Breast epithelium (tissue), 4 donors: ENCODE data around the gene CABP2. TPM values are rescaled to one million over a fixed set of nuclear protein-coding genes. Genes with fewer than 3 reads are reported as not detected.
"Not testable (repeated sequence)": the region's sequence is repeated elsewhere in the genome, so short reads cannot be mapped to it uniquely, and the experiment has no call there.

ENCODE experiments used
- DNase-seq, 2 donors: peaks; one replicate each; pipeline ENCODE4 v3.0.0-alpha.2; 2019; ENCODE audit warnings: low spot score in 2 of 2
- H3K27ac ChIP-seq, 2 donors: fragments of 200-600 bp; sonication (generic) in 1 of 2; one replicate each; pipeline ENCODE4 v1.5.1; 2016 to 2019; ENCODE audit warnings: mild to moderate bottlenecking in 1 of 2
- H3K27me3 ChIP-seq, 2 donors: fragments of 200-600 bp; sonication (generic) in 1 of 2; one replicate each; pipeline versions ENCODE4 v1.5.1 to v1.6.0; 2017 to 2019; ENCODE audit warnings: control low read depth in 1 of 2, mild to moderate bottlenecking in 1 of 2
- H3K36me3 ChIP-seq: fragments of 200-600 bp; one replicate; pipeline ENCODE4 v1.5.1; 2019
- H3K4me1 ChIP-seq, 2 donors: fragments of 200-600 bp; sonication (generic); one replicate each; pipeline ENCODE4 v1.5.1; 2016 to 2019; ENCODE audit warnings: control low read depth in 1 of 2
- H3K4me3 ChIP-seq, 3 donors: fragments of 200-600 bp; sonication (generic); 1 replicate in 2 of 3; 2 replicates in 1 of 3; pipeline ENCODE4 v1.5.1; 2016 to 2019; ENCODE audit warnings: mild to moderate bottlenecking in 3 of 3, moderate library complexity in 2 of 3
- H3K9me3 ChIP-seq, 2 donors: fragments of 200-600 bp; sonication (generic) in 1 of 2; one replicate each; pipeline ENCODE4 v1.5.1; 2016 to 2019; ENCODE audit warnings: control low read depth in 1 of 2
- CTCF ChIP-seq, 3 donors: fragments of 450-650 bp; IDR thresholded peaks; one replicate each; pipeline ENCODE4 v1.5.1; 2016 to 2017; ENCODE audit warnings: antibody characterized with exemption in 3 of 3, mild to moderate bottlenecking in 3 of 3, moderate library complexity in 3 of 3
- POLR2A ChIP-seq: fragments of 450-650 bp; IDR thresholded peaks from one replicate; pipeline ENCODE4 v1.6.1; 2016; ENCODE audit warnings: antibody characterized with exemption, mild to moderate bottlenecking, moderate library complexity
- POLR2AphosphoS5 ChIP-seq, 3 donors: sonication (generic); formaldehyde crosslinking; IDR thresholded peaks; one replicate each; pipeline ENCODE4 v1.6.1; 2017; ENCODE audit warnings: antibody characterized with exemption in 3 of 3
- intact Hi-C: fragments of 100-400 bp; cut with DNase I; formaldehyde crosslinking; loops from one replicate; pipeline ENCODE4 v1.15.1; 2023; ENCODE audit warnings: low total_unique reads
- total RNA-seq, 3 donors: library from RNA; depleted of rRNA; stranded (reverse); fragments of >200 nt; gene quantifications; one replicate each; pipeline ENCODE4 v1.1.0, GENCODE V29; 2016

The CABP2 gene
- total RNA-seq, 3 donors from 2014 or later: not detected

- no peak for DNase-seq
- no peaks in the 10 kb centered on the region for H3K4me1 ChIP-seq
- no peak overlapping the region for H3K27ac ChIP-seq
- H3K27me3 ChIP-seq: no peaks in the 10 kb centered on the region
- TF ChIP-seq POLR2A (no peak), POLR2AphosphoS5 (IDR thresholded peaks at IDR 0.05) (no peak), CTCF (IDR thresholded peaks at IDR 0.05) (no peak)
- intact Hi-C loops: no loop called here
- no peaks in the 10 kb centered on the region for H3K9me3 ChIP-seq
- H3K36me3 ChIP-seq: no peaks in the 10 kb centered on the region
- no peak overlapping the region for H3K4me3 ChIP-seq
Measured at GRCh38 chr11:67562963-67563704, 39.9 kb upstream of the CABP2 start.

GRCh38 chr11:67561971-67562619 is 38.8 kb upstream of the CABP2 start:
- DNase-seq: no peak
- Histone ChIP-seq H3K36me3 (no peaks in the 10 kb centered on the region), H3K27me3 (no peaks in the 10 kb centered on the region), H3K9me3 (no peaks in the 10 kb centered on the region), H3K4me1 (no peaks in the 10 kb centered on the region), H3K27ac (no peak overlapping the region), H3K4me3 (no peak overlapping the region)
- TF ChIP-seq POLR2AphosphoS5 (IDR thresholded peaks at IDR 0.05): no peak
- intact Hi-C loops: no loop called here

- Histone ChIP-seq H3K27ac (no peak overlapping the region), H3K4me1 (no peaks in the 10 kb centered on the region), H3K4me3 (no peak overlapping the region), H3K36me3 (no peaks in the 10 kb centered on the region), H3K9me3 (no peaks in the 10 kb centered on the region), H3K27me3 (no peaks in the 10 kb centered on the region)
- TF ChIP-seq POLR2AphosphoS5 (IDR thresholded peaks at IDR 0.05) (no peak), CTCF (IDR thresholded peaks at IDR 0.05) (no peak), POLR2A (no peak)
- intact Hi-C loops: no loop called here
- DNase-seq: no peak
Measured at GRCh38 chr11:67558084-67558772, 35.0 kb upstream of the CABP2 start.

- intact Hi-C loops: no loop called here
- Histone ChIP-seq H3K4me3 (no peak overlapping the region), H3K36me3 (no peaks in the 10 kb centered on the region), H3K9me3 (peaks cover 0 to 5% of the 10 kb centered on the region in 2 donors), H3K4me1 (no peaks in the 10 kb centered on the region), H3K27ac (no peak overlapping the region), H3K27me3 (no peaks in the 10 kb centered on the region)
- TF ChIP-seq POLR2AphosphoS5 (IDR thresholded peaks at IDR 0.05): no peak
- no peak for TF ChIP-seq CTCF (IDR thresholded peaks at IDR 0.05)
- no peak for TF ChIP-seq POLR2A
- DNase-seq: no peak
Measured at GRCh38 chr11:67556244-67556643, 33.0 kb upstream of the CABP2 start.

- H3K4me1 ChIP-seq, H3K9me3 ChIP-seq, H3K27me3 ChIP-seq, H3K27ac ChIP-seq, intact Hi-C loops, H3K4me3 ChIP-seq, DNase-seq, H3K36me3 ChIP-seq: not testable (repeated sequence)
Measured at GRCh38 chr11:67551697-67552096, 28.5 kb upstream of the CABP2 start.

- intact Hi-C loops: no loop called here
- DNase-seq: no peak
- no peaks in the 10 kb centered on the region for H3K27me3 ChIP-seq
Measured at GRCh38 chr11:67551127-67551526, 27.9 kb upstream of the CABP2 start.

More at GRCh38 chr11:67551127-67551526, 27.9 kb upstream of the CABP2 start:
- Histone ChIP-seq H3K36me3 (no peaks in the 10 kb centered on the region), H3K9me3 (peaks cover 0 to 5% of the 10 kb centered on the region in 2 donors), H3K27ac (no peak overlapping the region), H3K4me3 (no peak overlapping the region), H3K4me1 (no peaks in the 10 kb centered on the region)
- TF ChIP-seq POLR2AphosphoS5 (IDR thresholded peaks at IDR 0.05): no peak
- TF ChIP-seq CTCF (IDR thresholded peaks at IDR 0.05): no peak
- no peak for TF ChIP-seq POLR2A
